ENCODE data around the gene COL19A1.

DNA sequence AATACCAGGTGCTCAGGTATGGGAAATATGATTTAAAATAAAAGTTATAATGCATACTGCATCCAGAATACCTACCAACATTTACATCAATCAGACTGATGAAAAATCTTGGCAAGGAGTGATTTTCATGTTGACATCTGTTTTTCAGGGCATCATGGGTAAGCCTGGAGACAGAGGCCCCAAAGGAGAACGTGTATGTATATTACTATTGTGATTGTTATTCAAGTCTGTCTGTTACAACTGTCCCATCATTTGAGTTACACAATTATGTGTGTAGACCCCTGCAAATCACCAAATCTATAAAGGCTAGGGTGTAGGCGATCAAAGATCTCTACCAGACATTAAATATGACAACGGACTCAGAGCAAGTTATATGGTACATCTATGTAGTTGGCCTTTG, 318.4 kb downstream of the COL19A1 start:
- TF ChIP-seq, protein P1, sequence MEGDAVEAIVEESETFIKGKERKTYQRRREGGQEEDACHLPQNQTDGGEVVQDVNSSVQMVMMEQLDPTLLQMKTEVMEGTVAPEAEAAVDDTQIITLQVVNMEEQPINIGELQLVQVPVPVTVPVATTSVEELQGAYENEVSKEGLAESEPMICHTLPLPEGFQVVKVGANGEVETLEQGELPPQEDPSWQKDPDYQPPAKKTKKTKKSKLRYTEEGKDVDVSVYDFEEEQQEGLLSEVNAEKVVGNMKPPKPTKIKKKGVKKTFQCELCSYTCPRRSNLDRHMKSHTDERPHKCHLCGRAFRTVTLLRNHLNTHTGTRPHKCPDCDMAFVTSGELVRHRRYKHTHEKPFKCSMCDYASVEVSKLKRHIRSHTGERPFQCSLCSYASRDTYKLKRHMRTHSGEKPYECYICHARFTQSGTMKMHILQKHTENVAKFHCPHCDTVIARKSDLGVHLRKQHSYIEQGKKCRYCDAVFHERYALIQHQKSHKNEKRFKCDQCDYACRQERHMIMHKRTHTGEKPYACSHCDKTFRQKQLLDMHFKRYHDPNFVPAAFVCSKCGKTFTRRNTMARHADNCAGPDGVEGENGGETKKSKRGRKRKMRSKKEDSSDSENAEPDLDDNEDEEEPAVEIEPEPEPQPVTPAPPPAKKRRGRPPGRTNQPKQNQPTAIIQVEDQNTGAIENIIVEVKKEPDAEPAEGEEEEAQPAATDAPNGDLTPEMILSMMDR (IDR thresholded peaks at IDR 0.05) = no peak
- TF ChIP-seq POLR2A (IDR thresholded peaks at IDR 0.05) = no peak
